Measurements from ENCODE around the gene DENND1B.
A peak's percentile ranks its signal among the peaks of the same experiment; 100 is the strongest.
"Not testable (repeated sequence)": the region's sequence is repeated elsewhere in the genome, so short reads cannot be mapped to it uniquely, and the experiment has no call there.

Gene DENND1B

GRCh38 chr1:197743578-197743977, 31.7 kb downstream of the DENND1B start:
- no peak for DNase-seq (ENCODE audit: low spot score)

GRCh38 chr1:197740992-197741391, 34.3 kb downstream of the DENND1B start:
- no peak for DNase-seq (ENCODE audit: low spot score)

- no peak for DNase-seq (ENCODE audit: low spot score)
Observed at GRCh38 chr1:197738927-197739326, 36.4 kb downstream of the DENND1B start.

GRCh38 chr1:197737916-197738315, 37.4 kb downstream of the DENND1B start:
- DNase-seq (ENCODE audit: low spot score): no peak

GRCh38 chr1:197736685-197737084, 38.6 kb downstream of the DENND1B start:
- no peak for DNase-seq (ENCODE audit: low spot score)

- no peak for DNase-seq (ENCODE audit: low spot score)
Observed at GRCh38 chr1:197735461-197735860, 39.8 kb downstream of the DENND1B start.

- DNase-seq (ENCODE audit: low spot score): no peak
Observed at GRCh38 chr1:197733324-197733723, 42.0 kb downstream of the DENND1B start.

GRCh38 chr1:197732187-197732586, 43.1 kb downstream of the DENND1B start:
- no peak for DNase-seq (ENCODE audit: low spot score)

GRCh38 chr1:197731449-197731848, 43.8 kb downstream of the DENND1B start:
- no peak for DNase-seq (ENCODE audit: low spot score)

- no peak for DNase-seq (ENCODE audit: low spot score)
Observed at GRCh38 chr1:197725976-197726375, 49.3 kb downstream of the DENND1B start.

- DNase-seq (ENCODE audit: low spot score): no peak
Observed at GRCh38 chr1:197725044-197725443, 50.2 kb downstream of the DENND1B start.

GRCh38 chr1:197715806-197716205, 59.5 kb downstream of the DENND1B start:
- peak; percentile 25 for DNase-seq (ENCODE audit: low spot score)

GRCh38 chr1:197706601-197707000, 68.7 kb downstream of the DENND1B start:
- no peak for DNase-seq (ENCODE audit: low spot score)

GRCh38 chr1:197705941-197706340, 69.3 kb downstream of the DENND1B start:
- no peak for DNase-seq (ENCODE audit: low spot score)

- DNase-seq (ENCODE audit: low spot score): not testable (repeated sequence)
Observed at GRCh38 chr1:197700688-197701087, 74.6 kb downstream of the DENND1B start.

- no peak for DNase-seq (ENCODE audit: low spot score)
Observed at GRCh38 chr1:197696372-197696771, 78.9 kb downstream of the DENND1B start.

- no peak for DNase-seq (ENCODE audit: low spot score)
Observed at GRCh38 chr1:197695961-197696360, 79.3 kb downstream of the DENND1B start.

GRCh38 chr1:197692965-197693364, 82.3 kb downstream of the DENND1B start:
- DNase-seq (ENCODE audit: low spot score): no peak

GRCh38 chr1:197691816-197692215, 83.5 kb downstream of the DENND1B start:
- DNase-seq (ENCODE audit: low spot score): no peak

GRCh38 chr1:197690074-197690473, 85.2 kb downstream of the DENND1B start:
- DNase-seq (ENCODE audit: low spot score): no peak

GRCh38 chr1:197688233-197688632, 87.0 kb downstream of the DENND1B start:
- no peak for DNase-seq (ENCODE audit: low spot score)

- DNase-seq (ENCODE audit: low spot score): no peak
Observed at GRCh38 chr1:197686702-197687355, 88.5 kb downstream of the DENND1B start.

GRCh38 chr1:197686231-197686630, 89.0 kb downstream of the DENND1B start:
- no peak for DNase-seq (ENCODE audit: low spot score)

GRCh38 chr1:197685785-197686184, 89.5 kb downstream of the DENND1B start:
- no peak for DNase-seq (ENCODE audit: low spot score)
